Kidney tubule cell (primary cell): ENCODE measurements around the gene MAPK6.
"Not testable (repeated sequence)": the region's sequence is repeated elsewhere in the genome, so short reads cannot be mapped to it uniquely, and the experiment has no call there.

ENCODE experiments used
- DNase-seq: peaks from one replicate; pipeline ENCODE4 v3.0.0-alpha.2; 2018; ENCODE audit warnings: low spot score

MAPK6 gene

DNA sequence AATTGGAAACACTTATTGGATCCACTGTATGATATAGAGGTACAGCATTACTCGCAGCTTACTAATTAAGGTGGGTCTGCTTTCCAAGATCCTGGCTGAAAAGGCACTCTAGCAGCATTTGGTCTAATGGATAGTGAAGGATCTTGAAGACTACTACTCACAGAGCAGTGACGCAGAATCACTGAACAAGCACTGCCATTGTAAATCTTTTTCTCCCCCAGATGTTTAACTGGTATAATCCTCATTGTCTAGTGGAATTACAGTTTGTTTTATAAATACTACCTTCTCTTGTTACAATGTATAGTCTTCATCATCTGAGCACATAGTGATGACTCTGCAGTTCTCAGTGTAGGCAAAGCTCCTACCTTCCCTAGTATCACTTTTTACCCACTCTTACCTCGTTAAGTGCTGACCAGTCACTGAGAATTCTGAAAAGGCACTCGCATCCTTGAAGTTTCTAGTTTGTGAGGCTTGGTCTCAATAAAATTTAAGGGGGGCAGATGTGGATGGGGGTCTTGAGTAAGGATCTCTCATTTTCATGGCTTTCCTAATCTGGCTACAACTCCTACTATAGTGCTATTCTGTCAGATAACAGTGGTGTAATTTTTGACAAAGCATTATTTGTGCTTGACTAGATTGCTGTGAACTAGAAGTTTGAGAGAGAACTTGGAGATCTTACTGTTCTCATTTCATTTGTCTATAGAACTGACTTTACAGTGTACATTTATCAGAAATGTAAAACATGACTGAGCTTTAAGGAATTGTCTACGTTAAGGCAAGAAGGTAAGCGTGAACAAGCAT lies 23.2 kb downstream of the MAPK6 start:
- DNase-seq, result no peak

DNA sequence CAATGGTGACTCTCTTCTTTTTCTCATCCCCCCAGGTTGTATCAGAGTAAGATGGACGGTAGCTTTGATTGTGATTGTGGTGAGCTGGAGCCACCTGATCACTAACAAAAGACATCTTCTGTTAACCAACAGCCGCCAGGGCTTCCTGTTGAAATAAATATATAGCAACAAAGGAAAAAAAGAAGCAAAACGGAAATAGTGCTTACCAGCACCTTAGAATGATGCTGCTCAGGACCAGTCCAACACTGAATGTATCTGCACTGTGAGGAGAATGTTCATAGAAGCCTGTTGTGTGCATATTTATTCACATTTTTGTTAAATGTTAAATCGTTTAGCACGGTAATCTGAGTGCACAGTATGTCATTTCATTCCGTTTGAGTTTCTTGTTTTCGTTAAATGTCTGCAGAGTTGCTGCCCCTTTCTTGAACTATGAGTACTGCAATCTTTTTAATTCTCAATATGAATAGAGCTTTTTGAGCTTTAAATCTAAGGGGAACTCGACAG lies 26.8 kb downstream of the MAPK6 start:
- DNase-seq, result not testable (repeated sequence)

DNA sequence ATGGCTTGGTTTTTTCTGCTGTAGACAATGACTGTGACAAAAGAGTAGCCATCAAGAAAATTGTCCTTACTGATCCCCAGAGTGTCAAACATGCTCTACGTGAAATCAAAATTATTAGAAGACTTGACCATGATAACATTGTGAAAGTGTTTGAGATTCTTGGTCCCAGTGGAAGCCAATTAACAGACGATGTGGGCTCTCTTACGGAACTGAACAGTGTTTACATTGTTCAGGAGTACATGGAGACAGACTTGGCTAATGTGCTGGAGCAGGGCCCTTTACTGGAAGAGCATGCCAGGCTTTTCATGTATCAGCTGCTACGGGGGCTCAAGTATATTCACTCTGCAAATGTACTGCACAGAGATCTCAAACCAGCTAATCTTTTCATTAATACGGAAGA lies 27.5 kb downstream of the MAPK6 start:
- DNase-seq, result not testable (repeated sequence)

DNA sequence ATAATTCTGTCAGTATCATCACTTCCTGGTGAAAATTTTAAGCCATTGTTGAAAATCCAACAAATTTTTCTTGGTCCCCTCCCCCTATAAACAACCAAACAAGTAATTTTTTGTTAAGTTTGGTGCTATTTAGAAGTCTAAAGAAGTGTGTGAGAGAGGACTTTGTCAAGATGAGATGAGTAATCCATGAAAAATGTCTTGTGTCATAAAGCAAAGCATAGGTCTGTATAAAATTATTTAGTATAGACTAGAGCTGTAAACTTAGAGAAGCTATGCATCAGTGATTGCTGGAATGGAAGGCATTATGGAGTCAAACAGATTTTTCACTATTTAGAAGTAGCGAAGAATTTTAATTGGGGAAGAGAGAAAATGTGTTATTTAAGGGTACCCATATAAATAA lies 31.4 kb downstream of the MAPK6 start:
- peak; percentile 55 for DNase-seq

DNA sequence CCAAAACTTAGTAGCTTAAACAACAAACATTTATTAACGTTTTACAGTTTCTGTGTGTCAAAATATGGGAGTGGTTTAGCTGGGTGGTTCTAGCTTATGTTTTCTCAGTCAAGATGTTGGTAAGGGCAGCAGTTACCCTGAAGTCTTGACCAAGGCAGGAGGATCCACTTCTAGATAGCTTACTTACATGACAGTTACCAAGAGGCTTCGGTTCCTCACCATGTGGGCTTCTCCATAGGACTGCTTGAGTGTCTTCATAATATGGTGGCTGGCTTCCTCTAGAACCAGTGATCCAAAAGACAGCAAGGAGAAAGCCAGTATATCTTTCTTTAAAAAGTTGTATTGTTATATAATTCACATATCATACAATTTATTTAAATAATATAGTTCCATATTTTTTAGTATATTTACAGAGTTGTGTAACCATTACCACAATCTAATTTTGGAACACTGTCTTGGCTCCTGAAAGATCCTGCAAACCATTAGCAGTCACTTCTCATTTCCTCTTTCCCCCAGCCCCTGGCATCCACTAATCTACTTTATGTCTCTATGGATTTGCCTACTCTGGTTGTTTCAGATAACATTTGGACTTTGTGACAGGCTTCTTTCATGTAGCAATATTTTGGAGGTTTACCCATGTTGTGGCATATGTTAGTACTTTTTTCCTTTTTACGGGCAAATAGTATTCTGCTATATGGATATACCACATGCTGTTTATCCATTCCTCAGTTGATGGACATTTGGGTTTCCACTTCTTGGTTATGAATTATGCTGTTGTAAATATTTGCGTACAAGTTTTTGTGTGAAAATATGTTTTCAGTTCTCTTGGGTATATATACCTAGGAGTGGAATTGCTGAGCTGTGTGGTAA lies 33.3 kb downstream of the MAPK6 start:
- DNase-seq, result no peak

DNA sequence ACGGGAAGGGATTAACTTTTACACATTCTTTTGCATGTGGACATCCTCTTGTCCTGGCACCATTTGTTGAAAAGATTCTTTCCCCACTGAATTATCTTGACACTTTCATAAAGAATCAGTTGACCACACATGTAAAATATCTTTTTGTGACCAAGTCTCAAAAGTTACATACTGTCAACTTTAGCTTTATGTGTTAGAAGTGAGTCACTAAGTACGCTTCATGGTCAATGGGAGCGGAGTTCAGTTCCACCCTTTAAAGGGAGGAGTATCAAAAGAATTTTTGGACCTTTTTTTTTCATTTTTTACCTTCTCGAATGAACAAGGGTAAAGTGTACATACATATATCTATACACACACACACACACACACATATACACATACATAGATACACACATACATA lies 35.4 kb downstream of the MAPK6 start:
- no peak for DNase-seq

DNA sequence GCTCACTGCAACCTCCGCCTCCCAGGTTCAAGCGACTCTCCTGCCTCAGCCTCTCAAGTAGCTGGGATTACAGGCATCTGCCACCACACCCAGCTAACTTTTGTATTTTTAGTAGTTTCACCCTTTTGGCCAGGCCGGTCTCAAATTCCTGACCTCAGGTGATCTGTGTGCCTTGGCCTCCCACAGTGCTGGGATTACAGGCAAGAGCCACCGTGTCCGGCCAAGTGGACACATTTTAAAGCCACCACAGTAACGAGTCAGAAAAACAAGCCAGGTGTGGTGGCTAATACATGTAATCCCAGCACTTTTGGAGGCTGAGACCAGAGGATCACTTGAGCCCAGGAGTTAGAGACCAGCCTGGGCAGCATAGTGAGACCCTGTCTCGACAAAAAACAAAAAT lies 35.8 kb downstream of the MAPK6 start:
- DNase-seq, result peak; percentile 28

DNA sequence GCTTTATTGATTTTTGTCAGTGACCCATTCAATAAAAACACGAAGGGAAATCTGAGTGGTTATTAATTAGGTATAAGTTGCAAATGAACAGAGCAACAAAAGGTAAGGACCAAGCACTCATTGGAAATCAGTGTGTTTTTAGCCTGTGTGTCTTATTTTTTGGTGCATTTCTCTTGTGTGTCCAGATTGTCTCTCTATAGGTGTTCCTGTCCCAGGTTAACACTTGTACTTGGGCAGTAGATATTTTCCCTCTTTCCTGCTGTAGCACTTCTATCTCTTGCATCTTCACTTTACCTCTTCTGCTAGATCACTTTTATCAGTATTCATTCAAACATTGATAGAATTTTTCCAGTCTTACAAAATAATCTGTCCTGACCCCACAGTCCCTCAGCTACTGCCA lies 37.0 kb downstream of the MAPK6 start:
- no peak for DNase-seq

DNA sequence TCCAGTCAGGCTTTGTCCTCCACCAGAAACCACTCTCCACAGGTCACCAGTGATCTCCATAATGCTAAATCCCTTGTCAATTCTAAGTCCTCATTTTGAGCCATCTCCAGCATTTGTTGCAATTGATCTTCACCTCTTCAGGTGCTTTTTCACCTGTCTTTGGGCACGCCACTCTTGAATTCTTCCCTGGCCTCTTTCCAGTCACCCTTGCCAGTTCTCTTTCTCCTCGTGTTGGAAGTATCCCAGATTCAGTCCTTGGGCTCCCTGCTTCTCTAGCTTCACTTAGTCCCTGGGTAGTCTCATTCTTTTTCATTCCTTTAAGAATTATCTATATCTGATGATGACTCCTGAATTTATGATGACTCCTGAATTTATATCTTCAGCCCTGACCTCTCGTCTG lies 37.5 kb downstream of the MAPK6 start:
- DNase-seq, result no peak

DNA sequence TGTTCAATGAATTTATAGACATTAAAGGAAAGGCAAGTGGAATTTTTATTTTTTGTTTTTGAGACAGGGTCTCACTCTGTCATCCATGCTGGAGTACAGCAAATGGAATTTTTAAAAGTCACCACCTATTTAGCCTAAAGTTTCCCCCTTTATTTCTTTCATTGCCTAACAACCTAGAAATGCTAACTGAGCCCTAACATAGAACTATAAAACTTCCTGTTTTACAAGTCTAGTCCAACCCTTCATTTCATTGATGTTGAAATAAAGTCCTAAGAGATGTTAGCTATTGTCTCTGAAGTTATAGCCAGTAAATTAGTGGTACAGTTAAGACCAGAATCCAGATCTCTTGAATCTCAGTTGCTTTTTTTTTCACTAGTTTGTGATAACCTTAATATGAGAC lies 39.0 kb downstream of the MAPK6 start:
- DNase-seq, result no peak

DNA sequence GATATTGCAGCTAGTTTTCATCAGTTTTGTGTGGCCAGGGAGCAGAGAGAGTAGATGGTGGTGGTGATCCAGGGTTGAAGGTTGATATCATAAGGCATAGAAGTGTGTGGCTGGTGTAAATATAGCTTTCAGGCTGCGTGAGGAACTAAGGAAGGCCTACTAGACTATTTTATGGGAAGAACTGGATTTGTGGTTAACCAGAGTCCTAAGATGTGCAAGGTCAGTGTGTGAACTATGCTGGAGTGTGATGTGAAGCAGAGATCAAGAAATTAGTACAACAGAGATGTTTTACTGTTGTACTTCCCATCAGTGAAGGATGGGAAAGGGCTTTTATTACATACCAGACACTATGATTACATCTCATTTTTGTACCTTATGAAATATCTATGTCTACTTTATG lies 41.5 kb downstream of the MAPK6 start:
- DNase-seq, result no peak

DNA sequence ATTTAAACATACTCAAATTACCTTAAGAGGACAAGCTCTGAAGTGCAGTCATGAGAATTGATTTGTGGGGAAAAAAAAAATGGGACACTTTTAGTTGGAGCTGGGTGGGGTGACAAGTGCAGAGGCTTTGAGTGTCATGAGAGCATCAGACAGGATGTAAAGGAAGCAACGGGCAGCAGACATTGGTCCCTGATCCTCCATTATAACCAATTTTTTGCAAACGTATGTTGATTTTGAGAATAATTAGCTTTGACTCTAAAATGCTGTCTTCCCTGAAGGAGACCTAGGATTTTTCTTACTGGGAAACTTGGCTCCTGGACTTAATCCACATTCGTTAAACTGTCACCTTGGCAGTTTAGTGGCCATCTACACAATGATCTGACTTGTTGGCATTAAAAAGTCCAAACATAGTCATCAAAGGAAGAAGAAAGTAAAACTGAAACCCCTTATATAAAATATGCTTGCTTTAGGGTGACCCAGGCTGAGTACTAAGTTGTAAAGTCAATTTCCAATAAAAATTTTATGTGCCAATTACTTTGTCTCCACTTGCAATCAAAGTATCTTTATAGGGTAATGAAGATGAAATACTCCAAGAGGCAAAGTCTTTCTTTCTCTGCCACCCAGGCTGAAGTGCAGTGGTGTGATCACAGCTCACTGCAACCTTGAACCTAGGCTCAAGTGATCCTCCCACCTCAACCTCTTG lies 48.0 kb downstream of the MAPK6 start:
- no peak for DNase-seq

DNA sequence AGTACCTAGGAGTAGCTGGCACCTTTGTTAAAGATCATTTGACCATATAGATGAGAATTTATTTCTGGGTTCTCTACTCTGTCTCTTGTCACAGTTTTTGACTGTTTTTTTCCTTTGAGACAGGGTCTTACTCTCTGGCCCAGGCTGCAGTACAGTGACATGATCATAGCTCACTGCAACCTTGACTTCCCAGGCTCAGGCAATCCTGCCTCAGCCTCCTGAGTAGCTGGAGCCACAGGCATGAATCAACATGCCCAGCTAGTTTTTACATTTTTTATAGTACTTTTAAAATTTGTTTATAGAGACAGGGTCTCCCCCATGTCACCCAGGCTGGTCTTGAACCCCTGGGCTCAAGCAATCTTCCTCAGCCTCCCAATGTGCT lies 48.5 kb downstream of the MAPK6 start:
- no peak for DNase-seq

DNA sequence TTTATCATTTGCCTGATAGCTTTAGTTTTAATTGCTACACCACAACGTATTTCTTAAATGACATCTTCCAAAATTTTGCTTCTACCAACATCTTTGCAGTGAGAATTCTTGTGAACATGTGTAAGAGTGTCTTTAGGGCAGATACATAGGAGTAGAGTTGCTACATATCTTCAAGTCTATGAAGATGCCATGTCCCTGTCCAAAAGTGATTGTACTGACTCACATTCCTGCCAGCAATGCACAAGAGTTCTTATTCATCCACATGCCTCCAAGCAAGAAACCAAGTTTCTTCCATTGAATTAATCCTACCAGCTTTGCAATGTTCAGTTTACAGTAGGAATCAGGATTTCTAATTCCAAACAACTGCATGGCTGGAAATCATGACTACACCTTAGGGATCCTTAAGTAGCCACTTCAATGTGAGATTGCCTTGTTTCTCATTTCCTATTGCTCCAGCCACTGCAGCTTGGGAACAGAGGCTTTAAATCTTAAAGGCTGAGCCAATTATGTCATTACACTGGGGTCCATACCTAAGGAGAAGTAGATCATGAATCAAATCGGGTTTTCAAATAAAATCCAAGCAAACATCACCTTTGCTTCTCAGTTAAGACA lies 49.1 kb downstream of the MAPK6 start:
- no peak for DNase-seq

DNA sequence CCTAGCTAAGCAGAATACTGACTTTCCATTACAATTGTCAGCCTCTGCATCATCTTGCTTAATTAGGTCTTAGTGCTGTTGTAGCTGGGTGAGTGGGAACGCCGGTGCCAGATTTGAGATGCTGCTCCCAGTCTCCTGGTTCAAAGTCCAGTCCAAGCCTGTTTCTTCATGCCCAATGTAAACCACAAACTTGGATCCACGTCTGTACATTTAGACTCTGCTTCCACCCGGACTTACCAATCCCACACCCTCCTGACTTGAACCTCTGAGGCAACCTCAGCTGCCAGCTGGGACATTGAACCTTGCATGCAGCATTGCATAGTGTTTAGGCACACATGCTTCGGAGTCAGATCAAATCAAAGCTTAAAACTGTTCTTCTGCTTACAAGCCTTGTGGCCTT lies 50.5 kb downstream of the MAPK6 start:
- no peak for DNase-seq

DNA sequence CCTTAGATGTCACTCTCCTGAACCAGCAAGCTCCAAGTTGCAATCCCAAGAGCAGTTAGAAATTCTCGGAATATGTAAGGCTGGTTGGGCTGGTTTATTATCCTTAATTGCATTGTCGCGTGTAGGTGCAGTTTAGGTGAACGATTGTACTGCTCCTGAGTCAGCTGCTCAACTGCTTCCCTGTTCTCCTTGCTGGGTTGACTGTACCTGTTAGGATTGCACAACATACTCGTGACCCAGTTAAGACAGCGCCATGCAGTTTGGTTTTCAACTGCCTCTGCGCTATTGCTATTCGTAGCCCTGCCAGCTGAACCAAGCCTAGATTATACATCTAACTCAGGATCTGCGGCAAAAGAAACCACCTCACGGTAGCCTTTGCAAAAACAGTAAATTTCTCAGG lies 52.6 kb downstream of the MAPK6 start:
- DNase-seq, result peak; percentile 79

DNA sequence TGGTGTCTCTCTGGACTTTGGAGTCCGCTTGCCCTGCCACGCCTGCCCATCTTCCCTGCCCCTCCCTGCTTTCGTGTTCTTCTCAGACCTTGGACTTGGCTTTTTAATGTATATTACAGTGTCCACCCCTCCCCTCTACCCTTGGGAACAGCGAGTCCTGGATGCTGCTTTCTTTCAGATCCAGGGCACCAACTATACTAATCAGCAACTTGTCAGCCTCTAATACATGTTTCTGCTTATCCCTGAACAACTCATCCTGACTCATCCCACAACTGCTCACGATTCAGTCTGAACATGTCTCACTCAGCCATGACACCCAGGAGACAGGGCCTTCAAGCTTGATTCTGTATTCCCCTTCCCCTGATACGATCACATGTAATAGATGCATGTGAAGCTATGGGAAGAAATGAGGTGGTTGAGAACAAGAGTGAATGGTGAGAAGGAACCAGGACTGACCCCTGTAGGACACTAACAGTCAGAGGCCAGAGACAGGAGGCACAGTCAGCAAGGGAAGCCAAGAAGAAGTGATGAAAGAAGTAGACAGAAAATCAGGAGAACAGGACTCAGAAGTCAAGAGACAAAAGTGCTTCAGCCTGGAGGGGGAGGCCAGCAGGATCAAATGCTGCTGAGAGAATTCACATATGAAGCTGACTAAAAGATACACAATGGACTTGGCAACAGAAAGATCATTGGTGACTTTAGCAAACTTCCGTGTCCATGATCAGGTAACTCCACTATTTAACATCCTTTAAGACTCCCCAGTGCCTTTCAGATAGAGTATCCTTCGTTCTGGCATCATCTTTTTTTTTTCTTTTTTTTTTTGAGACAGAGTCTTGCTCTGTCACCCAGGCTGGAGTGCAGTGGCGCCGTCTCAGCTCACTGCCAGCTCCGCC lies 58.1 kb downstream of the MAPK6 start:
- peak; percentile 88 for DNase-seq

DNA sequence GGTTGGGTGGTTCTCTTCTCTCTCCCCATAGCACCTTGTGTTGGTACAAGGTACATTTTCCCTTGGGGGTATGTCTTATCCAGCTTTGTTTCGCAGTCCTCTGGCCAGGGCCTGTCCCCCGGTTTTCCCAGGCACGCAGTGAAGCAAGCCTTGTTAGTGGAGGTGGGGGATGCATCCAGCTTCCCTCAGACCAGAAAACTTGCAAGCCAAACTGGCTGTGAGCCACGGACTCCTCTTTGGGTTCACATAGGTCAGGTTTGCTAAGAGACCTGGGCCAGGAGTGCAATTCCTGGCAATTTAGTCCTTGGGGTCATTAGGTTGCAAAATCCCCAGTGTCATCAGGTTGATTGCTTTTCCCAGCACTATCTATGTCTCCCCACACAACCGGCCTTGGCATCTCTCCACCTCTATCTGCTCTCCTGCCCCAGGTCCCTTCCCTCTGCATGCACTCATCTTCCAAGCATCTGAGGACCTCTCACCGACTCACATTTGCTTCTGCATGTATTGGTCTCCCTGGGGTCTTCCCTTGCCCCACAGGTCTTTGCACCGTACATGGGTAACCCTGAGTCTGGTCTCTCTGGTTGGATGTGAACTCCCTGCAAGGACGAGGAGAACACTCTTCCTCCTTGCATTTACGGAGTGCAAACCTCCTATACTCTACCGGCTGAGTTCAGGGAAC lies 59.3 kb downstream of the MAPK6 start:
- DNase-seq, result no peak

DNA sequence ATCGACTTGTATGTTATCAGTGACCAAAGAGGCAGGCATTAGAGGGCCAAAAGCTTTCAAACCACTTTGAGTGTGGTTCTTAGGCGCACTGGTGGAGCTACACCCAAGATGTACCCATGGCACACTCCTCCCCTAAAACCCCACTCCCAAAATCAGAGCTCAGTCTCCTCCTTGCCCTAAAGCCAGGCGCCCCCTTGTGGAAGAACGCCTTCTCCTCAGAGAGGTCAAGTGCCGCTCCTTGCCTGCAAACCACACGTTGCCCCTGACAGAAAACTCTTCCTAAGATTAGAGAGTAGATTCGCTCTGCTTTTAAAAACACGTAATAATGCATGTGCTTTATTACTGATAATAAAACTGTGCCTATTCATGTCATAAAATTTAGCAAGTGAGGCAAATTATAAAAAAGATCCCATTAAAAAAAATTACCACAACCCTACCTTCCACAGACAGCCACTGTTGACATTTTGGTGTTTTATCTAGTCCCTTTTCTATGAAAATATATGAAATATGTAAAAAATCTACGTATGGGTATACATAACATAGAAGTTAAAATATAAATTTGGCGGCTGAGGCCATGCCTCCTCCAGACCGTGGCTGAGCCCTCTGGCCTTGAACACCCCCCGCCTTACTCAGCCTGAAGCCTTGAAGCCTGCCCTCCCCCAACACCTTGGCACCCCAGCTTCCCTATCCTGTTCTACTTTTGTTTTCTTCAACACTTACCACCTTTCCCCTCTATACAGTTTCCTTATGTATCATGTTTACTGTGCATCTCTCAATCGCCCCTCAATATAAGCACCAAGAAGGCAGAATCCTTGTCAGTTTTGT lies 60.1 kb downstream of the MAPK6 start:
- peak; percentile 60 for DNase-seq

DNA sequence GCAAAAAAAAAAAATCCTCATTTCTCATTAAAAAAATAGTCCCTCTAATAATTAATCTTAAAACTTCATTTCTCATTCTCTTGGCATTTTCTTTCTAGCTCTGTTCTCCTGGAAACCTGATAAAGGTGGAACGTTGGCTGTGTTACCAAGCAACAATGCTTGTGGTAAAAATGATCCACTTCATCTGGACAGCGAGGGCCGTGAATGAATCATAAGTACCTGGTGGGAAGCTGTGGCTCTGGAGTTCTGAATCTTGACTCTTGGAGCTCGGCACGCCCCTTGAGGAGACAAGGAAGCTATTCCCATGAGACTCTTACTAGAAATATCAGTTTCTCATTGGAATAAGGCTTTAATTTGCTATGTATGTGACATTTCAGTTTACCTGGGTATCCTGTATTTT lies 61.0 kb downstream of the MAPK6 start:
- peak; percentile 85 for DNase-seq
